BE2C (cell line): ENCODE measurements around the gene C2CD3.

Experiments
- DNase-seq: peaks from one replicate; pipeline ENCODE4 v3.0.0-alpha.2; 2020
- H3K27me3 ChIP-seq: fragments of 250-450 bp; sonication (Bioruptor Pico); 2 replicates; pipeline ENCODE4 v1.5.1; 2020; ENCODE audit warnings: mild to moderate bottlenecking
- H3K36me3 ChIP-seq: fragments of 250-450 bp; sonication (Bioruptor Pico); 2 replicates; pipeline ENCODE4 v1.5.1; 2020; ENCODE audit warnings: mild to moderate bottlenecking
- H3K4me1 ChIP-seq: fragments of 250-450 bp; sonication (Bioruptor Pico); 2 replicates; pipeline ENCODE4 v1.5.1; 2020
- H3K4me3 ChIP-seq: 2 replicates; pipeline ENCODE4 v1.5.1; 2011; ENCODE audit warnings: low read depth, low read length
- H3K9me3 ChIP-seq: fragments of 250-450 bp; sonication (Bioruptor Pico); 2 replicates; pipeline ENCODE4 v1.5.1; 2020
- CTCF ChIP-seq: IDR thresholded peaks from 2 replicates; pipeline ENCODE4 v1.5.1; 2012; ENCODE audit warnings: mild to moderate bottlenecking, low read depth, low read length

Gene C2CD3

GRCh38 chr11:74009230-74009547 is 161.6 kb downstream of the C2CD3 start:
- no peaks in the 10 kb centered on the region for H3K27me3 ChIP-seq
- TF ChIP-seq CTCF = no peak
- no peaks in the 10 kb centered on the region for H3K4me1 ChIP-seq
- DNase-seq = no peak
- no peaks in the 10 kb centered on the region for H3K36me3 ChIP-seq
- no peak overlapping the region for H3K4me3 ChIP-seq
- no peaks in the 10 kb centered on the region for H3K9me3 ChIP-seq

GRCh38 chr11:74008373-74009229 is 162.2 kb downstream of the C2CD3 start, which contains the start of gene UCP3:
TSS of gene UCP3 (minus strand) at chr11:74009085. CDS start at chr11:74007042, 2,043 bp downstream.
- no peak for DNase-seq
- no peak for TF ChIP-seq CTCF
- no peaks in the 10 kb centered on the region for H3K9me3 ChIP-seq
- H3K27me3 ChIP-seq = no peaks in the 10 kb centered on the region
- H3K4me3 ChIP-seq = no peak within 1 kb of the TSS
- no peaks in the 10 kb centered on the region for H3K36me3 ChIP-seq
- no peaks in the 10 kb centered on the region for H3K4me1 ChIP-seq

GRCh38 chr11:74007691-74008372 is 163.0 kb downstream of the C2CD3 start:
- no peaks in the 10 kb centered on the region for H3K9me3 ChIP-seq
- H3K4me3 ChIP-seq = no peak overlapping the region
- TF ChIP-seq CTCF = no peak
- H3K4me1 ChIP-seq = no peaks in the 10 kb centered on the region
- H3K36me3 ChIP-seq = no peaks in the 10 kb centered on the region; the same call in 1 of the 2 replicates
- H3K27me3 ChIP-seq = no peaks in the 10 kb centered on the region
- DNase-seq = no peak

- Histone ChIP-seq H3K4me1 (no peaks in the 10 kb centered on the region), H3K36me3 (no peaks in the 10 kb centered on the region; the same call in 1 of the 2 replicates), H3K9me3 (no peaks in the 10 kb centered on the region), H3K4me3 (no peak overlapping the region), H3K27me3 (no peaks in the 10 kb centered on the region)
- DNase-seq = no peak
- no peak for TF ChIP-seq CTCF
These were observed 164.0 kb downstream of the C2CD3 start for GRCh38 chr11:74006743-74007304.

GRCh38 chr11:74005721-74006517 is 164.9 kb downstream of the C2CD3 start:
- Histone ChIP-seq H3K9me3 (no peaks in the 10 kb centered on the region), H3K4me1 (no peaks in the 10 kb centered on the region), H3K27me3 (no peaks in the 10 kb centered on the region), H3K4me3 (no peak overlapping the region), H3K36me3 (no peaks in the 10 kb centered on the region; the same call in 1 of the 2 replicates)
- TF ChIP-seq CTCF = no peak
- DNase-seq = no peak
